ENCODE measurements around the gene MPPE1. TPM values are rescaled to one million over a fixed set of nuclear protein-coding genes. Genes with fewer than 3 reads are reported as not detected.

The MPPE1 gene
- total and polyA plus RNA-seq, 2 experiments from 2014 or later: 45.5 to 59.3 TPM

GRCh38 chr18:11884396-11885030, 23.6 kb downstream of the MPPE1 start:
- H3K4me3 ChIP-seq: no peak overlapping the region
- peaks cover 19% of the 10 kb centered on the region for H3K4me1 ChIP-seq (ENCODE audit: insufficient read depth)
- H3K9me3 ChIP-seq (ENCODE audit: low read depth): no peaks in the 10 kb centered on the region
- no peaks in the 10 kb centered on the region for H4K20me1 ChIP-seq (ENCODE audit: insufficient read depth, poor library complexity, severe bottlenecking)
- WGBS (ENCODE audit: low lambda C conversion rate, missing lambda C conversion rate): 89% methylated on average over 12 of the region's 12 CpGs
- no peaks in the 10 kb centered on the region for H3K9me2 ChIP-seq (replicated peaks; ENCODE audit: insufficient read depth)
- DNase-seq (ENCODE audit: low spot score): no peak
- TF ChIP-seq CTCF (IDR thresholded peaks at IDR 0.05; ENCODE audit: poor library complexity) (no peak), EZH2 (IDR thresholded peaks at IDR 0.05; ENCODE audit: borderline replicate concordance) (no peak), EZH2phosphoT487 (IDR thresholded peaks at IDR 0.05; ENCODE audit: low read depth, severe bottlenecking, unreplicated experiment) (no peak)
- H3K79me2 ChIP-seq: no peaks in the 10 kb centered on the region
- H3K27ac ChIP-seq: peak overlapping the region; percentile 81
- no peak overlapping the region for H3K4me2 ChIP-seq
- no peaks in the 10 kb centered on the region for H3K36me3 ChIP-seq (replicated peaks; ENCODE audit: insufficient read depth, low read depth)
- no peak overlapping the region for H2AFZ ChIP-seq
- H3K27me3 ChIP-seq: no peaks in the 10 kb centered on the region

GRCh38 chr18:11883153-11883552, 25.0 kb downstream of the MPPE1 start:
- no peaks in the 10 kb centered on the region for H3K36me3 ChIP-seq (replicated peaks; ENCODE audit: insufficient read depth, low read depth)
- H3K27ac ChIP-seq: no peak overlapping the region
- TF ChIP-seq EZH2phosphoT487 (IDR thresholded peaks at IDR 0.05; ENCODE audit: low read depth, severe bottlenecking, unreplicated experiment): no peak
- no peak for TF ChIP-seq EZH2 (IDR thresholded peaks at IDR 0.05; ENCODE audit: borderline replicate concordance)
- TF ChIP-seq CTCF (IDR thresholded peaks at IDR 0.05; ENCODE audit: poor library complexity): no peak

GRCh38 chr18:11882636-11883035, 25.5 kb downstream of the MPPE1 start:
- Histone ChIP-seq H3K9me3 (ENCODE audit: low read depth) (no peaks in the 10 kb centered on the region), H3K27ac (no peak overlapping the region), H3K36me3 (replicated peaks; ENCODE audit: insufficient read depth, low read depth) (no peaks in the 10 kb centered on the region), H2AFZ (no peak overlapping the region), H3K27me3 (no peaks in the 10 kb centered on the region), H3K4me2 (no peak overlapping the region), H3K4me3 (no peak overlapping the region), H3K9me2 (replicated peaks; ENCODE audit: insufficient read depth) (no peaks in the 10 kb centered on the region), H4K20me1 (ENCODE audit: insufficient read depth, poor library complexity, severe bottlenecking) (no peaks in the 10 kb centered on the region), H3K4me1 (ENCODE audit: insufficient read depth) (peaks cover 8% of the 10 kb centered on the region), H3K79me2 (no peaks in the 10 kb centered on the region)
- WGBS (ENCODE audit: low lambda C conversion rate, missing lambda C conversion rate): 63% methylated on average over 4 of the region's 4 CpGs
- no peak for DNase-seq (ENCODE audit: low spot score)
- TF ChIP-seq EZH2phosphoT487 (IDR thresholded peaks at IDR 0.05; ENCODE audit: low read depth, severe bottlenecking, unreplicated experiment) (no peak), EZH2 (IDR thresholded peaks at IDR 0.05; ENCODE audit: borderline replicate concordance) (no peak), CTCF (IDR thresholded peaks at IDR 0.05; ENCODE audit: poor library complexity) (no peak)

More at GRCh38 chr18:11883153-11883552, 25.0 kb downstream of the MPPE1 start:
- Histone ChIP-seq H3K4me1 (ENCODE audit: insufficient read depth) (peaks cover 11% of the 10 kb centered on the region), H3K4me3 (no peak overlapping the region), H3K79me2 (no peaks in the 10 kb centered on the region), H3K4me2 (no peak overlapping the region), H3K9me2 (replicated peaks; ENCODE audit: insufficient read depth) (no peaks in the 10 kb centered on the region), H3K27me3 (no peaks in the 10 kb centered on the region), H4K20me1 (ENCODE audit: insufficient read depth, poor library complexity, severe bottlenecking) (no peaks in the 10 kb centered on the region), H3K9me3 (ENCODE audit: low read depth) (no peaks in the 10 kb centered on the region), H2AFZ (no peak overlapping the region)
- DNase-seq (ENCODE audit: low spot score): no peak
- WGBS (ENCODE audit: low lambda C conversion rate, missing lambda C conversion rate): 62% methylated on average over 1 of the region's 1 CpG

Data from hepatocyte (in vitro differentiated cells).